HG03442 (cell line): ENCODE results near the gene UBE2R2.
"Not testable (repeated sequence)": the region's sequence is repeated elsewhere in the genome, so short reads cannot be mapped to it uniquely, and the experiment has no call there.

Experiments
- ATAC-seq: cut with Tn5 transposase; IDR thresholded peaks from one replicate; pipeline ENCODE4 v1.9.1; 2021; ENCODE audit warnings: mild to moderate bottlenecking, moderate library complexity; ENCODE audit not compliant: unreplicated experiment

UBE2R2 gene

DNA sequence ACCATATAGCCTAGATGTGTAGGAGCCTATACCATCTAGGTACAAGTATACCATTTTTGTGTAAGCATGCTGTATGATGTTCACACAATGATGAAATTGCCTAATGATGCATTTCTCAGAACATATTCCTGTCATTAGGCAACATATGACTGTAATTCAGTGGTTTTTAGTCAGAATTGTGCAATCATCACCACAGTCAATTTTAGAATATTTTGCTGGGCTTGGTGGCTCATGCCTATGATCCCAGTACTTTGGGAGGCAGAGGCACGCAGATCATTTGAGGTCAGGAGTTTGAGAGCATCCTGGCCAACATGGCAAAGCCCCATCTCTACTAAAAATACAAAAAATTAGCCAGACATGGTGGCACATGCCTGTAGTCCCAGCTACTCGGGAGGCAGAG is 19.3 kb downstream of the UBE2R2 start:
- peak; percentile 52 for ATAC-seq

- no peak for ATAC-seq
These were observed 20.2 kb downstream of the UBE2R2 start for GRCh38 chr9:33837138-33837537.

DNA sequence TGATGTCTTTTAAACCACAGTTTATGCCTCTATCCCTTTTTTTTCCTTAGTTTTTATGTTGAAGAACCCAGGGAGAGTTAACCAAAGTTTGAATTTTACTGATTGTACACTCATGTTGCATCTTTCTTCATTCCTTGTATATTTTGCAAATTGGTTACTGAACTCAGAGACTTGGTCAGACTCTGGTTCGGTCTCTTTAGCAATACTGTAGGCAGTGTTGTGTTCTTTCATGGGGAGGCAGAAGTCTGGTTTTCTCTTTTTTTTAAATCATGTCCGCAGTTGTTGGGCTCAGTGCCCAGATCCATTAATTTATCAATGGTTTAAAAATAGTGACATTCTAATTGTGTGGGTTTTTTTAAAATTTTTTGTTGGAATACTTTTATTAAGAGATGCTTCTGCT is 23.4 kb downstream of the UBE2R2 start:
- ATAC-seq: no peak

- no peak for ATAC-seq
These were observed 26.5 kb downstream of the UBE2R2 start for GRCh38 chr9:33843312-33843961.

- ATAC-seq: no peak
These were observed 29.3 kb downstream of the UBE2R2 start for GRCh38 chr9:33846231-33846630.

GRCh38 chr9:33847894-33848205 is 30.9 kb downstream of the UBE2R2 start:
- ATAC-seq: not testable (repeated sequence)

DNA sequence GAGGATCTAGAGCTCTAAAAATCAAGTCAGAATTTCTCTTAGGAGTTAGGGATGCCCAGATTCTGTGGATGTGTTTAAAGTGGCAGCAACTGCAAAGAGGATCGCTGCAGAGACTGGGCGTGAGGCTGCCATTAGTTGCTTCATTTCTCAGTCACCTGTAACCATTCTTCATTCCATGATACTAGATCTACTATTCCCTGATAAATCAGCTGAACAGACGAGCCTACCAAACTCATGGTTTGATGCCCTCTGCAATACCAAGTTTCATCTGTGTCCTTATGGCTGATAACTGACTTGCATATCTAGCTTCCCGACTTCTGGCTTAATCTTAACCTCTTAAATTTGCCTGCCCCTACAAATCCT is 33.3 kb downstream of the UBE2R2 start:
- no peak for ATAC-seq

- no peak for ATAC-seq
These were observed 33.7 kb downstream of the UBE2R2 start for GRCh38 chr9:33850677-33851076.

GRCh38 chr9:33851301-33851700 is 34.3 kb downstream of the UBE2R2 start:
- ATAC-seq: no peak

- no peak for ATAC-seq
These were observed 35.4 kb downstream of the UBE2R2 start for GRCh38 chr9:33852216-33852826.

DNA sequence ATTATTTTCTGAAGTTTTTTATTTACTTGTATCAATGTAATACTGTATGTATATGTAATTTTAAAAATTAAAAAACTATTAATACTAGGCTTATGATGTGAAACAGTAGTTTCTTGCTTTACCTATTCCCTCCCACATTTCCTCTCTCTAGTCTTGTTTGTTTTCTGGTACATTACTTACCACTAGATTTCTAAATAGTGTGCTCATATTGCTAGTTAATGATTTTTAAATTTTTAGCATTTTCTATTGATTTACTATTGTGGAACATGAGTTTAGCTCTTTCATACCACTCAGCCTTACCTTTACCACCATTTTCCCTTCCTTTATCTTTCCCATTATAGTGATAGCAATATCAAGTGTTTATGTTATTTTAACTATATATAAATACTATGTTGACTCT is 39.3 kb downstream of the UBE2R2 start:
- ATAC-seq: no peak

DNA sequence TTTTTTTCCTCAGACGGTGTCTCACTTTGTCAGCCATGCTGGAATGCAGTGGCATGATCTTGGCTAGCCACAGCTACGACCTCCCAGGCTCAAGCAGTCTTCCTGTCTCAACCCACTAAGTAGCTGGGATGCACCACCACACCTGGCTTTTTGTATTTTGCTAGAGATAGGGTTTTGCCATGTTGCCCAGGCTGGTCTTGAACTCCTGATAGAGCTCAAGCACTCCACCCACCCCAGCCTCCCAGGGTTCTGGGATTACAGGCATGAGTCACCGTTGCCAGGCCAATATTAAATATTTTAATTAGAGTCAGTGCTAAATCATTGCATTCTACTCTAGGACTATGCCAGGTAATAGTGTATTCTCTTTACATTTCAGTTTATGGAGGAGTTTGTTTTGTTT is 41.5 kb downstream of the UBE2R2 start:
- ATAC-seq: no peak

DNA sequence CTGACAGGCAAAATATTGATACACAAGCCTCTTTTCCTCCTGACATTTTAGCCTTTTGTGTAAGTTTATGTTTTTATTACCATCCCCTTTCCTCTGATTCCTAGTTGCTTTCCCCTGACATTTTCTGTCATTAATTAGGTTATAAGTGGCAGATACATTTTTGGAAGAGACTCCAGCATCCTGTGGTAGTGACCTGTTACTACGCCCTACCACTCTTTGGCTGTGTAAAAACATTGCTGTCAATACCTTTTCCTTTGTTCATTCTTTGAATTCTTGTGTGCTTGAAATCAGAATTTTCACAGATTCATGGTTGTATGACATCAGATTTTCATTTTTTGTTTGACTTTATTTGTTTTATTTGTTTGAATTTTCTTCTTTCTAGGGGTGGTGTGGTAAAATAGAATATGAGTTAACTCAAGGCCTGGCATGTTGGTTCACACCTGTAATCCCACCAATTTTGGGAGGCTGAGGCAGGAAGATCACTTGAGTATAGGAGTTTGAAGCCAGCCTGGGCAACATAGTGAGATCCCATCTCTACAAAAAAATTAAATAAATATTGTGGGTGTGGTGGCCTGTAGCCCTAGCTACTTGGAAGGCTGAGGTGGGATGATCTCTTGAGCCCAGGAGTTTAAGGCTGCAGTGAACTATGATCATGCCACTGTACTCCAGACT is 43.4 kb downstream of the UBE2R2 start:
- ATAC-seq: no peak

DNA sequence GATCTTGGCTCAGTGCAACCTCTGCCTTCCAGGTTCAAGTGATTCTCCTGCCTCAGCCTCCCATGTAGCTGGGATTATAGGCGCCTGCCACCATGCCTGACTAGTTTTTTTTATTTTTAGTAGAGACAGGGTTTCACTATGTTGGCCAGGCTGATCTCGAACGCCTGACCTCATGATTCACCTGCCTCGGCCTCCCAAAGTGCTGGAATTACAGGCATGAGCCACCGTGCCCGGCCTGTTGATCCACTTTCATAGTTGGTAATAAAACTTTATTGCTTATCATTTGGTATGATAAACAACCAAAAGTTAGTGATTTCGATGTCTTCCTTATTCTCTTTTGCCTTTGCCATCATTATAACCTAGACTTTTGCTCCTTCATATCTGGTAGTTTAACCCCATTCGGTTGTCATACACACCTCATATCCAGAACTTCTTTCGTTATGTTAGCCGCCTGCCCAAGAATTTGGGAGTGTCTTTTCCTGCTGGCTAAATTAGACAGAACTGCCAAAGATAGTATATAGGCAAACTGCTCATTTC is 45.0 kb downstream of the UBE2R2 start:
- ATAC-seq: no peak

DNA sequence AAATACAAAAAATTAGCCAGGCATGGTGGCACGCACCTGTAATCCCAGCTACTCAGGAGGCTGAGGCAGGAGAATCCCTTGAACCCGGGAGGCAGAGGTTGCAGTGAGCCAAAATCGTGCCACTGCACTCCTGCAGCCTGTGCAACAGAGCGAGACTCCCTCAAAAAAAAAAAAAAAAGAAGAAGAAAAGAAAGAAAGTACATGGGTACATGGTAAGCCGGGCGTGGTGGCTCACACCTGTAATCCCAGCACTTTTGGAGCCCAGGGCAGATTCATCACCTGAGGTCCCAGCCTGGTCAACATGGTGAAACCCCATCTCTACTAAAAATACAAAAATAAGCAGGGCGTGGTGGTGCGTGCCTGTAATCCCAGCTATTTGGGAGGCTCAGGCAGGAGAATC is 46.1 kb downstream of the UBE2R2 start:
- ATAC-seq: not testable (repeated sequence)

- no peak for ATAC-seq
These were observed 50.9 kb downstream of the UBE2R2 start for GRCh38 chr9:33867747-33868439.

GRCh38 chr9:33868440-33868973 is 51.5 kb downstream of the UBE2R2 start:
- ATAC-seq: no peak

GRCh38 chr9:33869243-33869642 is 52.3 kb downstream of the UBE2R2 start:
- not testable (repeated sequence) for ATAC-seq

- ATAC-seq: no peak
These were observed 60.9 kb downstream of the UBE2R2 start for GRCh38 chr9:33877727-33878489.

- ATAC-seq: no peak
These were observed 61.9 kb downstream of the UBE2R2 start for GRCh38 chr9:33878691-33879366.
